ENCODE data around the gene PRAMEF1.

DNA sequence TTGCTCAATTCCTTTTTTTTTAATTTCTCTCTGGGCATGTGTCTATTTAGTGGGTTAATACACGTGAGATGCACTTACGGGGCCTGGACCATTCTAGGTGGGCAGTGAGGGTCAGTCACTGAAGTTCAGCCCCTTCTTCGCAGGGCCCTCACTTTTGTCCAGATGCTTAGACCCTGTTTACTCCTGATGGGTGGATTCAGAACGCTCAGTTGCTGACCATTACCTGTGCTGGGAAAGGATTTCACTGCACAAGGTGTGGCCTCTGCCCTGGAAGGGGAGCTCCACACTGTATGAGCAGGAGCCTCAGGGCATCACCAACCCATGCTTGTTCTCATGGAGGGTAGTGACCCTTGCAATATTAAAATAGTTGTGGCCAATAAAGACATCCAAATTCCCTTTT lies 13.1 kb upstream of the PRAMEF1 start:
- TF ChIP-seq, protein P1, sequence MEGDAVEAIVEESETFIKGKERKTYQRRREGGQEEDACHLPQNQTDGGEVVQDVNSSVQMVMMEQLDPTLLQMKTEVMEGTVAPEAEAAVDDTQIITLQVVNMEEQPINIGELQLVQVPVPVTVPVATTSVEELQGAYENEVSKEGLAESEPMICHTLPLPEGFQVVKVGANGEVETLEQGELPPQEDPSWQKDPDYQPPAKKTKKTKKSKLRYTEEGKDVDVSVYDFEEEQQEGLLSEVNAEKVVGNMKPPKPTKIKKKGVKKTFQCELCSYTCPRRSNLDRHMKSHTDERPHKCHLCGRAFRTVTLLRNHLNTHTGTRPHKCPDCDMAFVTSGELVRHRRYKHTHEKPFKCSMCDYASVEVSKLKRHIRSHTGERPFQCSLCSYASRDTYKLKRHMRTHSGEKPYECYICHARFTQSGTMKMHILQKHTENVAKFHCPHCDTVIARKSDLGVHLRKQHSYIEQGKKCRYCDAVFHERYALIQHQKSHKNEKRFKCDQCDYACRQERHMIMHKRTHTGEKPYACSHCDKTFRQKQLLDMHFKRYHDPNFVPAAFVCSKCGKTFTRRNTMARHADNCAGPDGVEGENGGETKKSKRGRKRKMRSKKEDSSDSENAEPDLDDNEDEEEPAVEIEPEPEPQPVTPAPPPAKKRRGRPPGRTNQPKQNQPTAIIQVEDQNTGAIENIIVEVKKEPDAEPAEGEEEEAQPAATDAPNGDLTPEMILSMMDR (conservative IDR thresholded peaks at IDR 0.05): no peak
- no peak for TF ChIP-seq ZFX (IDR thresholded peaks at IDR 0.05)
